WI38 (cell line): Measurements from ENCODE around the gene ADGRA1.

Experiments used
- H3K4me3 ChIP-seq: 2 replicates; pipeline ENCODE4 v1.5.1; 2011; ENCODE audit warnings: low read depth, mild to moderate bottlenecking, control low read depth, low read length
- CTCF ChIP-seq: IDR thresholded peaks from 2 replicates; pipeline ENCODE4 v1.5.1; 2012; ENCODE audit warnings: low read depth, mild to moderate bottlenecking, control low read depth, low read length

The ADGRA1 gene

DNA sequence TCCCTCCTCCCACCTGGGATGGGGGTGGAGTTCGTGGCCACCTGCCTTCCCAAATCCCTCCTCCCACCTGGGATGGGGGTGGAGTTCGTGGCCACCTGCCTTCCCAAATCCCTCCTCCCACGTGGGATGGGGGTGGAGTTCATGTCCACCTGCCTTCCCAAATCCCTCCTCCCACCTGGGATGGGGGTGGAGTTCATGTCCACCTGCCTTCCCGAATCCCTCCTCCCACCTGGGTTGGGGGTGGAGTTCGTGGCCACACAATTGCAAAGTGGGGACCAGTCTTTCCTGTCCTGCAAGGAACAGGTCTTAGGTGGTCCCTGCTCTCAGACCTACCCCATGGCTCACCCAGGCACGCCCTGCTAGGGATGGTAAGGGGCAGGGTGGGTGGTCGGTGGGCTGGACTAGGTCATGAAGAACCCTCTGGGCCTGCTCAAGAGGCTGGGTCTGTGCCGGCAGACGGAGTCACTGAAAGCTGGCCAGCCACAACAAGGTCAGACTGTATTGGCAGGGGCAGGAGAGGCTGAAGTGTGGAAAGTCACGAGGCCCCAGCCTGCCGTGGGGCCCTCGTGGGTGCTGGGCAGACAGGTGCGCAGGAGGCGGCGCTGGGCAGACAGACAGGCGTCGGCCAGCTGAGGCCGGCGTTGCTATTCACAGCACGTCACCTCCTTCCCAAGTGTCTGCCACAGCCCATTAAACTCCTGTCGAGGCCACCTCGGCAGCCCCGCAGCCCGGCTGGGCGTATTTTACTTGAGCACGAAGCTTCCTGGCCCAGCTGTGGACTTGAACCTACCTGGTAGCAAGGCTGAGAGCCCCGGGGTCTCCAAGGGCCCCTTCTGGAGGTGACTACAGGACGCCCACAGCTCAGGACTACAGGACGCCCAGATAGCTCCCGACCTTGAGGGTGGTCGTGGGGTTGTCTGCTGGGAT, 76.4 kb downstream of the ADGRA1 start:
- no peak for TF ChIP-seq CTCF
- no peak overlapping the region for H3K4me3 ChIP-seq

DNA sequence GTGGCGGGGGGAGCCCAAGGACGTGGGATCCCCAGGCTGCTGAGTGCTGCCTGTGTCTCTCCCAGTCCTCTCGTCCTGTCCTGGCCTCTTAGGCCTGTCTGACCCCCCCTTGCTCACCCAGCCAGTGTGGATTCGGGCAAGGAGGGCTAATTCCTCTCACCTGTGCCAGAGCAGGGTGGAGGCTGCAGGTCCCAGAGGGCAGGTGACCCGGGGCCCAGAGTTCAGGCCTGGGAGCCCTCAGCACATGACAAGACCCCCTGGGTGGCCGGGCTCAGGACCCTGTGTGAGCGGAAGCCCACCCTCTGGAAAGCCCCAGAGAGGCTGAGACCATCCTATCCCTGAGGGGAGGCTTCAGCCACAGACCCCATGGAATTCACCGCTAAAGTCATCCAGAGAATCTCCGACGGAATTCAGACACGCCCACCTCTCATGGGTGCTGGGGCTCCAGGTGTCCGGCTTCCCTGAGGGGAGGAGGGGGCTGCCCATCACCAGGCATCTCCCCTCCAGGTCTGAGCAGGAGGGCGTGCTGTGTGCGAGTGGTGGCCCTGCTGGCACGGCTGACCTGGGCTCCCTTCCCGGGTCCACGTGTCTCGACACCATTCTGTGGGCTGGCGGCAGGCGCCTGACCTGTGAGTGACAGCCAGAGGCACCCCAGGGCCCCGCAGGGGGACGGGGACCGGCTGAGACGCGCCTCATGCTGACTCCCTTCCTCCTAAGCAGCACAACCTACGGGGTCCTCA, 77.3 kb downstream of the ADGRA1 start:
- no peak for TF ChIP-seq CTCF
- no peak overlapping the region for H3K4me3 ChIP-seq

DNA sequence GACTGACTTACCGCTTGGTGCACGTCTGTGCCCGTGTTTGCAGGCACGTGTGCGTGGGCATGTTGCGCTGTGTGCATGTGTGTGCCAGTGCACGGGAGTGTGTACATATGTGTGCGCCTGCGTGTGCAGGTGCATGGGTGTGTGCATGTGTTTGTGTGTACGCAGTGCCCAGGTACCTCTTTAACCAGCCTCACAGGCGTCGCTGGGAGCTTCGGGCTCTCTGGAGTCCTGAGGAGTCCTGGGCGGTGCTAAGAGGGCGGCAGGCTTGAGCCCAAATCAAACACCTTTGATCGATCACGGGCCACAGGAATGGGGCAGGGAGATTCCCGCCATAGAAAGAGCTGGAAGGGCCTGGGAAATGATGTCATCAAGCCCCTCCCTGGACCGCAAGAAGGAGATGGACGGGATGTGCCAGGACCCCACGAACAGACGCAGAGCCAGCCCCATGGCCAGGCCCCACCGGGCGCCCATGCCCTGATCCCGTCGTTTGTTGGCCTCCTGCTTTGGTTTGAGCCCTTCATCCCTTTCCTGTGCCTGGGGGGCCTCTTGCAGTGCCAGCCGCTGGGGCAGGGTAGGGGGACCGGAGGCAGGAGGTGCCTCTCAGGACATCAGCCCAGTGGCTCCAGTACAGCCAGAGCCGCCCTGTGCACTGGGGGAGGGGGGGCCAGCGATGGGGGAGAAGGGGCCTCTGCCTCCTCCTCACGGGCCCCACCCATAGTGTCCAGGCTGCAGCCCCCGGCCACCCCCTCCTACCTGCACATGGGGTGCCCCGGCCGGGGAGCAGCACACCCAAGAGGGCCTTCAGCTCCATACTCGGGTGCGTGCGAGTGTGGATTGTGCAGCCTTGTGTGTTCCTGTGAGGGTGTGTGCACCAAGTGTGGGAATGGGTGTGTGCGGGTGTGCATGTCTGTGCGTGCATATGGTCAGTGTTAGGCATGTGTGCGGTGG, 78.1 kb downstream of the ADGRA1 start:
- H3K4me3 ChIP-seq: no peak overlapping the region
- no peak for TF ChIP-seq CTCF

DNA sequence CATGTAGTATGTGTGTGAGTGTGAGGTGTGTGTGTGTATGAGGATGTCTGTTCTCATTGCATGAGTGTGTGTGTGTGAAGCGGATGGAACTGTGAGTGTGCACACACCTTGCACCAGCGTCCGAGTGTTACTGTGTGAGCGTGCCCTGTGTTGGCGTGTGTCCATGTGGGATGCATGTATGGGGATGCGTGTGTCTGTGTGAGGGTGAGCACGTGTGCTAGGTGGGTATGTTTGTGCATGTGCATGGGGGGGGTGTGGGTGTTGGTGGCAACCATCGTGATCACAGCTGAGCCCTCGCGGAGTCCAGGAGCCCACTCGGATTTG, 78.7 kb downstream of the ADGRA1 start:
- H3K4me3 ChIP-seq: no peak overlapping the region
- no peak for TF ChIP-seq CTCF

DNA sequence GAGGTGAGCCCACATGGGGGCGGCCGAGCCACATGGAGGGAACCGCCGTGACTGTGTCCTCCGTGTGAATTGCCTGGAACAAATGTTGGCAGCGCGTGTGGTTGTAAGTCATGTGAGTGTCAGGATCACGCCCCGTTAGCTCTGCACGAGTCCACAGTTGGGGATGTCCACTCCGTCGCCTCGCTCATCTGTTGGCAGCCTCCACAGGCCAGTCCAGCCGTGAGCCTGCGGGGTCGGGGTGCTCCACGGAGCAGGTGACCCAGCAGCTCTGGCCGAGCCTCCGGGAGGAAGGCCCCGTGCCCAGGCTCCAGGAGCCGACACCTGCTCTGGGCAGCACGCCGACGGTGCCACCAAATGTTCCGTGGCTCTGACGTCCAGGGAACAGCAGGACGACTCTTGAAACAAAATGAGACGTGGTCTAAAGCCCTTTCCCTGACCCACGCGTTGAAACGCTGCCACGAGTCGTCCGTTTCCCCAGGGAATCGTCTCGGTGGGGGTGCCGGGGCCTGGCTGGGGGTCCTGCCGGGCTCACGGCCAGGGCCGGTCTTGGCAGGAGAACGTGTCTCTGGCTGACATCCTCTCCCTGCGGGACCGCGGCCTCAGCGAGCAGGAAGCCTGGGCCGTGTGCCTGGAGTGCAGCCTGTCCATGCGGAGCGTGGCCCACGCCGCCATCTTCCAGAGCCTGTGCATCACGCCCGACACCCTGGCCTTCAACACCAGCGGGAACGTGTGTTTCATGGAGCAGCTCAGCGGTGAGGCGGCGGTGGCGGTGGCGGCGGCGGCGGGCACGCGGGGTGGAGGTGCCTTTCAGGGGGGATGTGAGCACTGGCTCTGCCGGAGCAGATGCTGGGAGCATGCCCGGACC, 79.3 kb downstream of the ADGRA1 start:
- no peak for TF ChIP-seq CTCF
- no peak overlapping the region for H3K4me3 ChIP-seq

GRCh38 chr10:133167693-133168616, 80.2 kb downstream of the ADGRA1 start:
- TF ChIP-seq CTCF: no peak
- H3K4me3 ChIP-seq: no peak overlapping the region
